Measurements from ENCODE around the gene SRRM1.
"Not testable (repeated sequence)": the region's sequence is repeated elsewhere in the genome, so short reads cannot be mapped to it uniquely, and the experiment has no call there.

SRRM1 gene

GRCh38 chr1:24717887-24718650 is 75.0 kb downstream of the SRRM1 start:
- no peak for DNase-seq

- DNase-seq, result no peak
Observed at GRCh38 chr1:24720152-24720551, 77.0 kb downstream of the SRRM1 start.

- no peak for DNase-seq
Observed at GRCh38 chr1:24721533-24721932, 78.4 kb downstream of the SRRM1 start.

GRCh38 chr1:24722073-24723035 is 79.3 kb downstream of the SRRM1 start:
- not testable (repeated sequence) for DNase-seq
